GM12878 (cell line): Measurements from ENCODE around the gene IQGAP3. TPM values are rescaled to one million over a fixed set of nuclear protein-coding genes. Genes with fewer than 3 reads are reported as not detected.

Experiments
- ATAC-seq: fragments of 200-7000 bp; cut with Tn5 transposase; 3 replicates; pipeline ENCODE4 v1.9.1; 2020; ENCODE audit warnings: mild to moderate bottlenecking, moderate library complexity
- BruUV-seq: library from RNA; stranded (reverse); fragments of 400-500 nt; replicated peaks from 2 replicates; lab custom pipeline; 2021; lab: Mats Ljungman, UMichigan
- CTCF ChIA-PET: fragments of 300-600 bp; sonication (Branson Sonifier 250); formaldehyde crosslinking; extraction: SDS; loops from one replicate; lab custom pipeline; 2021; ENCODE audit warnings: inconsistent platforms; lab: Yijun Ruan, JAX
- POLR2A ChIA-PET: fragments of 350-600 bp; formaldehyde crosslinking; extraction: SDS; loops from one replicate; lab custom pipeline; 2021; ENCODE audit warnings: inconsistent platforms; lab: Charles Lee
- RAD21 ChIA-PET: fragments of 300-600 bp; sonication (Branson Sonifier 250); formaldehyde crosslinking; loops from one replicate; lab custom pipeline; 2023; ENCODE audit warnings: antibody characterized with exemption; ENCODE audit not compliant: unreplicated experiment; lab: Charles Lee
- SMC1A ChIA-PET: fragments of 300-600 bp; sonication (Branson Sonifier 250); formaldehyde crosslinking; loops from one replicate; lab custom pipeline; 2023; ENCODE audit not compliant: unreplicated experiment, uncharacterized antibody; lab: Charles Lee
- DNase-seq: peaks from one replicate; pipeline ENCODE4 v3.0.0-alpha.2; 2011; ENCODE audit warnings: low read depth, low spot score
- FAIRE-seq: peaks from 3 replicates; lab custom pipeline; 2011; peaks lifted over from hg19 to GRCh38; lab: Jason Lieb, UNC
- H2AFZ ChIP-seq: 2 replicates; pipeline ENCODE4 v1.6.0; 2011; ENCODE audit warnings: low read depth, low read length, control low read depth; ENCODE audit not compliant: control insufficient read depth
- H3K27ac ChIP-seq: 2 replicates; pipeline ENCODE4 v1.5.1; 2011; ENCODE audit warnings: control low read depth; ENCODE audit not compliant: control insufficient read depth, insufficient read depth
- H3K27me3 ChIP-seq, 2 experiments: replicated peaks in 1 of 2; 2 replicates each; pipeline versions ENCODE4 v1.6.0 to v1.6.1; 2011; ENCODE audit warnings: low read length in 1 of 2; ENCODE audit not compliant: control insufficient read depth in 2 of 2, insufficient read depth in 2 of 2
- H3K36me3 ChIP-seq, 2 experiments: 2 replicates each; pipeline ENCODE4 v1.5.1; 2011; ENCODE audit warnings: low read length in 1 of 2; ENCODE audit not compliant: control insufficient read depth in 2 of 2, insufficient read depth in 2 of 2
- H3K4me1 ChIP-seq: 2 replicates; pipeline ENCODE4 v1.6.1; 2011; ENCODE audit warnings: mild to moderate bottlenecking, low read length, moderate library complexity, mixed read lengths; ENCODE audit not compliant: control insufficient read depth, insufficient read depth
- H3K4me2 ChIP-seq: 2 replicates; pipeline ENCODE4 v1.6.0; 2011; ENCODE audit warnings: control low read depth; ENCODE audit not compliant: control insufficient read depth, insufficient read depth
- H3K4me3 ChIP-seq: fragments of 200-600 bp; sonication (generic); 2 replicates; pipeline ENCODE4 v1.5.1; 2016
- H3K79me2 ChIP-seq: 2 replicates; pipeline ENCODE4 v1.6.0; 2011; ENCODE audit warnings: low read length; ENCODE audit not compliant: control insufficient read depth, insufficient read depth
- H3K9ac ChIP-seq: 2 replicates; pipeline ENCODE4 v1.8.0; 2011; ENCODE audit warnings: low read length, control low read depth, mixed read lengths; ENCODE audit not compliant: control insufficient read depth, insufficient read depth
- H3K9me3 ChIP-seq: replicated peaks from 3 replicates; pipeline ENCODE4 v1.5.1; 2011; ENCODE audit warnings: mild to moderate bottlenecking, low read length; ENCODE audit not compliant: control insufficient read depth, insufficient read depth
- H4K20me1 ChIP-seq: 2 replicates; pipeline ENCODE4 v1.6.0; 2011; ENCODE audit not compliant: control insufficient read depth, insufficient read depth
- CHD2 ChIP-seq: IDR thresholded peaks from 2 replicates; pipeline ENCODE4 v1.6.1; 2011; ENCODE audit warnings: low read depth, low read length, improper control_type of control experiment, borderline replicate concordance
- MEF2A ChIP-seq: IDR thresholded peaks from 2 replicates; pipeline ENCODE4 v1.6.1; 2011; ENCODE audit warnings: low read depth, mild to moderate bottlenecking, low read length, moderate library complexity; ENCODE audit not compliant: insufficient read depth
- RAD21 ChIP-seq: IDR thresholded peaks from 2 replicates; pipeline ENCODE4 v1.6.1; 2011; ENCODE audit warnings: mild to moderate bottlenecking, low read depth, low read length, moderate library complexity; ENCODE audit not compliant: insufficient read depth
- SMARCA5 ChIP-seq: fragments of 450-650 bp; IDR thresholded peaks from 2 replicates; pipeline ENCODE4 v1.6.1; 2017; ENCODE audit warnings: mild to moderate bottlenecking
- SMC3 ChIP-seq: IDR thresholded peaks from 2 replicates; pipeline ENCODE4 v1.6.1; 2011; ENCODE audit warnings: low read length, improper control_type of control experiment, borderline replicate concordance
- YY1 ChIP-seq: IDR thresholded peaks from 2 replicates; pipeline ENCODE4 v1.6.1; 2011; ENCODE audit warnings: low read depth, mild to moderate bottlenecking, low read length
- WGBS: methylation state at CpG from one replicate; pipeline ENCODE4 v1.1.6; 2016; ENCODE audit warnings: low lambda C conversion rate; ENCODE audit not compliant: insufficient replicate concordance, insufficient coverage; ENCODE audit errors: missing lambda C conversion rate; 5-methylcytosine and 5-hydroxymethylcytosine counted together
- in situ Hi-C: fragments of 300-500 bp; cut with MboI; formaldehyde crosslinking; loops from 9 replicates; pipeline ENCODE4 v1.14.3; 2018; ENCODE audit warnings: mixed read lengths
- intact Hi-C: fragments of 100-400 bp; cut with micrococcal nuclease; formaldehyde crosslinking; loops from one replicate; pipeline ENCODE4 v1.14.2; 2022; ENCODE audit not compliant: unreplicated experiment
- polyA plus RNA-seq, 11 experiments: library from polyadenylated mRNA; depleted of rRNA in 4 of 11; unstranded in 6 of 11; stranded (reverse) in 5 of 11; fragments of >200 nt; fragmentation: Nextera tagmentation in 4 of 11; fragmentation: Illumina TruSeq in 1 of 11; extraction: Ambion mirVana in 4 of 11; extraction: Trizol in 1 of 11; gene quantifications; 1 replicate in 1 of 11; 2 replicates in 10 of 11; pipeline versions ENCODE4 v1.2.1 to v1.2.3, GENCODE V29; 2011 to 2016; ENCODE audit warnings: inconsistent platforms in 2 of 11, missing spikeins in 2 of 11, low read depth in 1 of 11
- total RNA-seq, 4 experiments: library from RNA; depleted of rRNA in 3 of 4; stranded (reverse); fragments of >200 nt in 3 of 4; fragmentation: Illumina TruSeq in 1 of 4; extraction: Trizol in 1 of 4; gene quantifications; 2 replicates each; pipeline versions ENCODE4 v1.2.1 to v1.2.3, GENCODE V29; 2013 to 2021
- TF ChIP-seq, protein P1 (sequence below): fragments of 450-650 bp; conservative IDR thresholded peaks from 2 replicates; pipeline ENCODE4 v1.6.1; 2017; ENCODE audit warnings: mild to moderate bottlenecking, moderate library complexity
- TF ChIP-seq, protein P2 (sequence below), 3 experiments: IDR thresholded peaks in 2 of 3; conservative IDR thresholded peaks in 1 of 3; 2 replicates each; pipeline ENCODE4 v1.5.1; 2011; ENCODE audit warnings: low read depth in 3 of 3, low read length in 3 of 3, mild to moderate bottlenecking in 3 of 3, control low read depth in 2 of 3, moderate library complexity in 2 of 3, inconsistent platforms in 1 of 3, mixed read lengths in 1 of 3; ENCODE audit not compliant: control insufficient read depth in 2 of 3, insufficient read depth in 1 of 3; ENCODE audit errors: extremely low read depth in 1 of 3

IQGAP3 gene
- total and polyA plus RNA-seq, 10 of the 15 experiments (the other 5 are each of a cell fraction or from before 2014, with no cell fraction given), result 1.1 to 10.7 (median 7.9) TPM

DNA sequence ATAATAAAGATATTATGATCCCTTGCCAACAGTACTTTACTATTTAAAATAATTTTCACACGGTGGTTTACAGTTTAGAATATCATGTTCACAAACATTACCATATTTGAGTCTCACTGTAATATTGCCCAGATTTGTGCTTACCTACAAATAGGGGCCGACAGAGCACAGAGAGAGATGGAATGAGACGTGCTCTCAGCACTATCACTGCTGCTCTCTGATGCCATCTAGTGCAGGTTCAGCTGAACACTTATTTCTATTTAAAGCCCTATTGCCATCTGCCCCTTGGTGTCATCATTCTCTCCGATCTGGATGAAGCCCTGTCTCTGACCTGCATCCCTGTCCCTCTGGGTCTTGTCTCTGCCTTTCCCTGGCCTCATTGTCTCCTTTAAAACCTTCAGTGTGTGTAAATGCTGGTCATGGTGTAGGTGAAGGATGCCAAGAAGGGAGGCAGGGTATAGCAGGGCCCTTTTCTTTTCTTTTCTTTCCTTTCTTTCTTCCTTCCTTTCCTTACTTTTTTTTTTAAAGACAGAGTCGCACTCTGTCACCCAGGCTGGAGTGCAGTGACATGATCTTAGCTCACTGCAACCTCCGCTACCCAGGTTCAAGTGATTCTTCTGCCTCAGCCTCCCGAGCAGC, 35.8 kb upstream of the IQGAP3 start:
- SMC1A ChIA-PET, result interaction anchor here (0.7 to 2.1 kb wide), 17 partner anchors 16 to 275 kb away, joined by 3 to 23 read pairs (median 6); partner anchors contain the start of genes MEF2D and NAXE
- H3K36me3 ChIP-seq, result no peaks in the 10 kb centered on the region
- no peaks in the 10 kb centered on the region for H3K79me2 ChIP-seq
- H2AFZ ChIP-seq, result no peak overlapping the region
- peak; percentile 95 for FAIRE-seq
- H3K4me1 ChIP-seq, result 0 out of 2 replicates have a peak, but pooled peaks cover 4% of the 10 kb centered on the region
- WGBS, result 10% methylated on average over 7 of the region's 7 CpGs
- peak; percentile 99 for ATAC-seq
- no peak overlapping the region for H3K4me2 ChIP-seq
- no peak overlapping the region for H3K27ac ChIP-seq
- H3K4me3 ChIP-seq, result no peak overlapping the region
- CTCF ChIA-PET, result interaction anchor here (0.6 to 2.1 kb wide), 40 partner anchors 8 to 249 kb away, joined by 3 to 40 read pairs (median 4); partner anchors contain the start of genes HAPLN2, IQGAP3, NAXE and TTC24
- no peak overlapping the region for H3K9ac ChIP-seq
- intact Hi-C loops, result loop anchor here (1.0 to 10.0 kb wide), 4 partner anchors 24 to 223 kb away; no protein-coding TSS in a partner anchor
- RAD21 ChIA-PET, result interaction anchor here (0.6 to 2.1 kb wide), 21 partner anchors 8 to 223 kb away, joined by 3 to 12 read pairs (median 4); partner anchors contain the start of gene NAXE
- DNase-seq, result peak; percentile 62
- POLR2A ChIA-PET, result interaction anchor here (0.6 to 1.0 kb wide), 3 partner anchors 9 to 163 kb away, joined by 3 to 4 read pairs (median 3); no protein-coding TSS in a partner anchor
- BruUV-seq, result no TSS peak
- peaks cover 0 to 3% of the 10 kb centered on the region in 2 experiments; a peak in 2 of 4 replicates for H3K27me3 ChIP-seq
- H3K9me3 ChIP-seq, result no peaks in the 10 kb centered on the region
- peak; percentile 80 for TF ChIP-seq RAD21
- TF ChIP-seq YY1, result peak; percentile 65; the same call in 1 of the 2 replicates
- 0 out of 2 replicates have a peak, but pooled peaks have one; percentile 47 for TF ChIP-seq MEF2A
- no peak for TF ChIP-seq CHD2
- TF ChIP-seq SMARCA5, result peak; percentile 71; the same call in 1 of the 2 replicates
- TF ChIP-seq, protein P1, sequence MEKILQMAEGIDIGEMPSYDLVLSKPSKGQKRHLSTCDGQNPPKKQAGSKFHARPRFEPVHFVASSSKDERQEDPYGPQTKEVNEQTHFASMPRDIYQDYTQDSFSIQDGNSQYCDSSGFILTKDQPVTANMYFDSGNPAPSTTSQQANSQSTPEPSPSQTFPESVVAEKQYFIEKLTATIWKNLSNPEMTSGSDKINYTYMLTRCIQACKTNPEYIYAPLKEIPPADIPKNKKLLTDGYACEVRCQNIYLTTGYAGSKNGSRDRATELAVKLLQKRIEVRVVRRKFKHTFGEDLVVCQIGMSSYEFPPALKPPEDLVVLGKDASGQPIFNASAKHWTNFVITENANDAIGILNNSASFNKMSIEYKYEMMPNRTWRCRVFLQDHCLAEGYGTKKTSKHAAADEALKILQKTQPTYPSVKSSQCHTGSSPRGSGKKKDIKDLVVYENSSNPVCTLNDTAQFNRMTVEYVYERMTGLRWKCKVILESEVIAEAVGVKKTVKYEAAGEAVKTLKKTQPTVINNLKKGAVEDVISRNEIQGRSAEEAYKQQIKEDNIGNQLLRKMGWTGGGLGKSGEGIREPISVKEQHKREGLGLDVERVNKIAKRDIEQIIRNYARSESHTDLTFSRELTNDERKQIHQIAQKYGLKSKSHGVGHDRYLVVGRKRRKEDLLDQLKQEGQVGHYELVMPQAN, result no peak
- TF ChIP-seq, protein P2, sequence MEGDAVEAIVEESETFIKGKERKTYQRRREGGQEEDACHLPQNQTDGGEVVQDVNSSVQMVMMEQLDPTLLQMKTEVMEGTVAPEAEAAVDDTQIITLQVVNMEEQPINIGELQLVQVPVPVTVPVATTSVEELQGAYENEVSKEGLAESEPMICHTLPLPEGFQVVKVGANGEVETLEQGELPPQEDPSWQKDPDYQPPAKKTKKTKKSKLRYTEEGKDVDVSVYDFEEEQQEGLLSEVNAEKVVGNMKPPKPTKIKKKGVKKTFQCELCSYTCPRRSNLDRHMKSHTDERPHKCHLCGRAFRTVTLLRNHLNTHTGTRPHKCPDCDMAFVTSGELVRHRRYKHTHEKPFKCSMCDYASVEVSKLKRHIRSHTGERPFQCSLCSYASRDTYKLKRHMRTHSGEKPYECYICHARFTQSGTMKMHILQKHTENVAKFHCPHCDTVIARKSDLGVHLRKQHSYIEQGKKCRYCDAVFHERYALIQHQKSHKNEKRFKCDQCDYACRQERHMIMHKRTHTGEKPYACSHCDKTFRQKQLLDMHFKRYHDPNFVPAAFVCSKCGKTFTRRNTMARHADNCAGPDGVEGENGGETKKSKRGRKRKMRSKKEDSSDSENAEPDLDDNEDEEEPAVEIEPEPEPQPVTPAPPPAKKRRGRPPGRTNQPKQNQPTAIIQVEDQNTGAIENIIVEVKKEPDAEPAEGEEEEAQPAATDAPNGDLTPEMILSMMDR (IDR thresholded peaks at IDR 0.05 in 2 of 3, conservative IDR thresholded peaks at IDR 0.05 in 1 of 3; ENCODE audit: control insufficient read depth in 2 of 3, extremely low read depth in 1 of 3, insufficient read depth in 1 of 3, low read depth in 3 of 3, low read length in 3 of 3), result peak; percentile 75 to 93 (median 78)
- peak; percentile 95 for TF ChIP-seq SMC3
- in situ Hi-C loops, result loop anchor here (5.0 to 10.0 kb wide), 2 partner anchors 153 to 221 kb away; no protein-coding TSS in a partner anchor
- no peaks in the 10 kb centered on the region for H4K20me1 ChIP-seq
